Measurements from ENCODE around the gene GRK3. TPM values are rescaled to one million over a fixed set of nuclear protein-coding genes. Genes with fewer than 3 reads are reported as not detected.
"Not testable (repeated sequence)": the region's sequence is repeated elsewhere in the genome, so short reads cannot be mapped to it uniquely, and the experiment has no call there.

Gene GRK3
- total RNA-seq, 1 donor from 2014 or later = 12.4 TPM

DNA sequence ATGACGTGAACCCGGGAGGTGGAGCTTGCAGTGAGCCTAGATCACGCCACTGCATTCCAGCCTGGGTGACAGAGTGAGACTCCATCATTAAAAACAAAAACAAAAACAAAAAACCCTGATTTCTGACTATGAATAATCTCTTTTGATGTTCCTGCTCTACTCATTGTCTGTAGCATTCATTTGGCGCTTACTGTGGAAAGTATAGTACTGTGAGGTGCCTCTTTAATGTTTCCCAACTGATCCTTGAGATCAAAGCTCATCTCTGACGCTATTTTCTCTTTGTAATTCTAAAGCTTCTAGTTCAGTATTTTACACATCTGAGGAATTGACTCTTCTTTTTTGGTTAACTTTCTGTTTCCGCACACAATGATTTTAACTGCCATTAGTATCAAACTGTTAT lies 60.0 kb downstream of the GRK3 start:
- no peak overlapping the region for H3K27ac Mint-ChIP-seq (ENCODE audit: unreplicated experiment)
- H3K9me3 Mint-ChIP-seq (ENCODE audit: unreplicated experiment) = no peaks in the 10 kb centered on the region
- no peak for DNase-seq
- H3K4me3 Mint-ChIP-seq (ENCODE audit: unreplicated experiment) = no peak overlapping the region
- H3K36me3 Mint-ChIP-seq (ENCODE audit: unreplicated experiment) = peaks cover 3% of the 10 kb centered on the region
- peaks cover 2% of the 10 kb centered on the region for H3K4me1 Mint-ChIP-seq (ENCODE audit: low read depth, unreplicated experiment)
- TF ChIP-seq CTCF (IDR thresholded peaks at IDR 0.05; ENCODE audit: partially characterized antibody, unreplicated experiment) = no peak
- H3K27me3 Mint-ChIP-seq (ENCODE audit: unreplicated experiment) = peaks cover 2% of the 10 kb centered on the region

GRCh38 chr22:25625747-25626623 lies 61.5 kb downstream of the GRK3 start:
- not testable (repeated sequence) for DNase-seq; H3K27ac Mint-ChIP-seq (ENCODE audit: unreplicated experiment); H3K4me3 Mint-ChIP-seq (ENCODE audit: unreplicated experiment); H3K27me3 Mint-ChIP-seq (ENCODE audit: unreplicated experiment); H3K9me3 Mint-ChIP-seq (ENCODE audit: unreplicated experiment); H3K4me1 Mint-ChIP-seq (ENCODE audit: low read depth, unreplicated experiment); H3K36me3 Mint-ChIP-seq (ENCODE audit: unreplicated experiment)

GRCh38 chr22:25626624-25626990 lies 62.1 kb downstream of the GRK3 start:
- no peak for TF ChIP-seq CTCF (IDR thresholded peaks at IDR 0.05; ENCODE audit: partially characterized antibody, unreplicated experiment)
- Mint-ChIP-seq H3K27me3 (ENCODE audit: unreplicated experiment) (peaks cover 2% of the 10 kb centered on the region), H3K9me3 (ENCODE audit: unreplicated experiment) (no peaks in the 10 kb centered on the region), H3K4me3 (ENCODE audit: unreplicated experiment) (no peak overlapping the region), H3K27ac (ENCODE audit: unreplicated experiment) (no peak overlapping the region), H3K4me1 (ENCODE audit: low read depth, unreplicated experiment) (no peaks in the 10 kb centered on the region), H3K36me3 (ENCODE audit: unreplicated experiment) (peaks cover 3% of the 10 kb centered on the region)
- no peak for DNase-seq

DNA sequence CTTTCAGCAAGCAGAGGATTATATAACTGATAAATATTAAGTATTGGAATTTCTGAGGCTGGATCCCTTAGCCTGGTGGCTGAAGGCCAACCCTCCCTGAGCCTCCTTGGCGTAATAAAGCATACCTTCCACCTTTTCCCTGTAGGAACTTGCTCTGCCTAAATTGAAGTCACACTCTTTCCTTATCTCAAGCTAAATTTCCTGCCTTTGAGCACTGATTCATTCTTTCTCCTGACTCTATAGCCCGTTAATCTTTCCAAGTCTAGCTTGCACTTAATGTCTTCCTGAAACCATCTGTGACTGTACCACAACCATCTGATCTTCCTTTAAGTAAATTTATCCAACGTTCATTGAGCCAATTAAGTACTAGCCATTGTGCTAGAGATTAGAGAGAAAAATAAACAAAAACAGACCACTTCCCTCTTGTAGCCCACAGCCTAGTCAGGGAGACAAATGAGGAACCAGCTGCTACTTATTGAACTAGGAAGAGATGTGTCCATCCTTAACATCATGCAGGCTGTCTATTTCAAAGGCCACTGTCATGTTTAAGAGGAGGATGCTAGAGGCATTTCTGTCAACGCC lies 62.9 kb downstream of the GRK3 start:
- no peaks in the 10 kb centered on the region for H3K4me1 Mint-ChIP-seq (ENCODE audit: low read depth, unreplicated experiment)
- H3K27me3 Mint-ChIP-seq (ENCODE audit: unreplicated experiment) = peaks cover 2% of the 10 kb centered on the region
- no peak overlapping the region for H3K4me3 Mint-ChIP-seq (ENCODE audit: unreplicated experiment)
- no peak for TF ChIP-seq CTCF (IDR thresholded peaks at IDR 0.05; ENCODE audit: partially characterized antibody, unreplicated experiment)
- H3K27ac Mint-ChIP-seq (ENCODE audit: unreplicated experiment) = no peak overlapping the region
- H3K9me3 Mint-ChIP-seq (ENCODE audit: unreplicated experiment) = no peaks in the 10 kb centered on the region
- no peak for DNase-seq
- peaks cover 3% of the 10 kb centered on the region for H3K36me3 Mint-ChIP-seq (ENCODE audit: unreplicated experiment)

GRCh38 chr22:25628494-25628893 lies 64.0 kb downstream of the GRK3 start:
- H3K27me3 Mint-ChIP-seq (ENCODE audit: unreplicated experiment) = peaks cover 2% of the 10 kb centered on the region
- H3K9me3 Mint-ChIP-seq (ENCODE audit: unreplicated experiment) = no peaks in the 10 kb centered on the region
- H3K36me3 Mint-ChIP-seq (ENCODE audit: unreplicated experiment) = peaks cover 3% of the 10 kb centered on the region
- no peak overlapping the region for H3K27ac Mint-ChIP-seq (ENCODE audit: unreplicated experiment)
- no peaks in the 10 kb centered on the region for H3K4me1 Mint-ChIP-seq (ENCODE audit: low read depth, unreplicated experiment)
- DNase-seq = no peak
- no peak for TF ChIP-seq CTCF (IDR thresholded peaks at IDR 0.05; ENCODE audit: partially characterized antibody, unreplicated experiment)
- no peak overlapping the region for H3K4me3 Mint-ChIP-seq (ENCODE audit: unreplicated experiment)
